GM12891 (cell line): Measurements from ENCODE around the gene CKMT2.

Experiments
- DNase-seq: peaks from one replicate; pipeline ENCODE4 v3.0.0; 2011; ENCODE audit warnings: low spot score; ENCODE audit not compliant: insufficient read length
- FAIRE-seq: peaks from 2 replicates; lab custom pipeline; 2011; peaks lifted over from hg19 to GRCh38; lab: Jason Lieb, UNC
- PAX5 ChIP-seq: IDR thresholded peaks from 2 replicates; pipeline ENCODE4 v1.6.1; 2011; ENCODE audit warnings: low read length, moderate library complexity, mild to moderate bottlenecking; ENCODE audit not compliant: insufficient read depth, severe bottlenecking
- POLR2A ChIP-seq: IDR thresholded peaks from 2 replicates; pipeline ENCODE4 v1.6.1; 2011; ENCODE audit warnings: low read depth, low read length, control low read depth
- POLR2AphosphoS5 ChIP-seq: IDR thresholded peaks from 2 replicates; pipeline ENCODE4 v1.6.1; 2011; ENCODE audit warnings: low read depth, low read length, control low read depth
- POU2F2 ChIP-seq: IDR thresholded peaks from 2 replicates; pipeline ENCODE4 v1.6.1; 2011; ENCODE audit warnings: low read depth, mild to moderate bottlenecking, control low read depth, low read length, moderate library complexity
- SPI1 ChIP-seq: IDR thresholded peaks from 2 replicates; pipeline ENCODE4 v1.6.1; 2011; ENCODE audit warnings: low read depth, low read length, control low read depth
- TAF1 ChIP-seq: IDR thresholded peaks from 2 replicates; pipeline ENCODE4 v1.6.1; 2011; ENCODE audit warnings: low read depth, low read length, control low read depth

The CKMT2 gene

DNA sequence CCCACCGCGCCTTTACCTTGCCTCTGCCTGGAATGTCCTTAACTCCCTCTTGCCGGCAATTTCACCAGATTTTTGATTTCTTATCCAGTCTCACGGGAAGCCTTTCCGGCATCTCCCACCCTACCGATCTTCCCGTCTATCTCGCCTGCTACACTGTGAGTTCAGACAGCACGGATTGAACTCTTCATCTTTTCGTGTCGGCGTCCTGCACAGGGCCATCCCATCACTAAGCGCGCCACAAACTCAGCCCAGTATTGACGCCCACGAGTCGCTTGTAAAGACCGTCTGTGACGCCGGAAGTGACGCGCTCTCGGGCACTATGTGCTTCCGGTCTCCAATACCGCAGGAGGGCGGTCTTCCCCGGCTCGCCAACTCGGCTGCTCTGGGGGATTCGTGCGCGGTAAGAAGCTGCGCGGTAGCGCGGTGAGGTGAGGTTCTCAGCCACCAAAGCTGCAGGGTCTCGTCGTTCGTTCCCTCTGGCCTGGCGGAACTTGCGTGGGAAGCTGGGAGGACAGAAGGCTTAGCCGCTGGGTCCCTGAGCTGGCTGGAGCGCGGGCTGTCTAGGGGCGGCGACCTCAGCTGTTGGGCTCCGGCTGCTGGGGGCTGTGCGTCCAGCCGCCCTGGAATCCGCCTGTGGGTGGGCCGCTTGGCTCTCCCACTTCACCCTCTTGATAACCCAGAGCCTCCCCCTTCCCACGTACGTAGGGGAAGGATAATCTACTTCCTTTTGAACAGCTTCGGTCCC, 68.3 kb downstream of the CKMT2 start, which contains the start of gene ZCCHC9:
Gene ZCCHC9, plus strand, starts transcription at position 317 of the 745 bp plus-strand sequence. CDS start 3,171 bp downstream, outside the sequence.
- FAIRE-seq (peak; percentile 97), DNase-seq (peak; percentile 78)
- TF ChIP-seq POU2F2 (peak; percentile 93), PAX5 (peak; percentile 24), SPI1 (no peak), TAF1 (peak; percentile 87), POLR2A (peak; percentile 94), POLR2AphosphoS5 (peak; percentile 97)

DNA sequence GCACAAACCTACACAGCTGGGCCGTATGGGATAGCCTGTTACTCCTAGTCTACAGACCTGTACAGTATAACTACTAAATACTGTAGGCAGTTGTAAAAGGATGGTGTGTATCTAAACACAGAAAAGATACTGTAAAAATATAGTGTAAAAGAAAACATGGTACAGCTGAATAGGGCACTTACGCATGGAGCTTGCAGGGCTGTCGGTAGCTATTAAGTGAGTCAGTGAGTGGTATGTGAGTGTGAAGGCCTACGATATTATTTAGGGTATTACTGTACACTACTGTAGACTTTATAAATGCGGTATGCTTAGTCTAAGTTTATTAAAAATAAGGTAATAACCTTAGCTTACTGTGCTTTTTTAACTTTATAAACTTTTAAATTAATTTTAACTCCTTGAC, 69.5 kb downstream of the CKMT2 start:
- TF ChIP-seq PAX5 (no peak), POLR2AphosphoS5 (no peak), POLR2A (no peak), TAF1 (no peak), SPI1 (no peak), POU2F2 (no peak)
- FAIRE-seq, result no peak
- no peak for DNase-seq

DNA sequence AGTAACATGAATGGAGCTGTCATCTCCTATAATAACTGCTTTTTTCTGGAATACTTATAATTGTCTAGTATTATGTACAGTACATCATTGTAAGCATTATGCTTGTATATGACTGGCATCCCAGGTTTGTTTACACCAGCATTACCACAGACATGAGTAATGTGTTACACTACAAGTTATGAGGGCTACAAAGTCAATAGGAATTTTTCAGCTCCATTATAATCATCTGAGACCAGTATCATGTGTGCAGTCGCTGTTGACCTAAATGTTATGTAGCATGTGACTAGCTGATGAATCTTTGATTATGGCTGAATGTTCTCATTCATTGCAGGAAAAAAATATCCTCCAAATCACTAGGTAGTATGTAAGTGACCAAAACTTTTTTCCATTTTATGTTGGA, 70.4 kb downstream of the CKMT2 start:
- DNase-seq, result no peak
- no peak for TF ChIP-seq PAX5
- no peak for TF ChIP-seq POLR2A
- TF ChIP-seq SPI1, result no peak
- no peak for TF ChIP-seq POU2F2
- TF ChIP-seq POLR2AphosphoS5, result no peak
- TF ChIP-seq TAF1, result no peak
- FAIRE-seq, result no peak

DNA sequence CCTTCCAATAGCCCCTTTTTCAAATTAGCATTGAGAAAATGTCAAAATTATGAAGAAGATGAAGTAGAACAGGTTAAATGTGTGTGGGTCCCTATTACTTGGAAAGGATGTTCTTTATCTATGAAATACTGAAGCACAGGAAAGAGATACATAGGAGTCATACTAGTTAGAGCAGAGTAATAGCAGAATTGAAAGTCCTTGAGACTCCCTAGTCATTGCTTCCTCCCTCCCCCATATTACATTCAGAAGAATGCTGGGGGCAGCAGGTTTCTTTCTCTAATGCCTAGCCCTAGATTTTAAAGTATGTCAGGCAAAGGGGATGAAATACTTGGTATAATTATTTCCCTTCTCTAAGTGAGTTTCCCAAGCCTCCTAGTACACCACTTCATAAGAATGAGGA, 72.7 kb downstream of the CKMT2 start:
- FAIRE-seq (no peak), DNase-seq (no peak)
- peak; percentile 42; the same call in 1 of the 2 replicates for TF ChIP-seq SPI1
- TF ChIP-seq PAX5, result no peak

DNA sequence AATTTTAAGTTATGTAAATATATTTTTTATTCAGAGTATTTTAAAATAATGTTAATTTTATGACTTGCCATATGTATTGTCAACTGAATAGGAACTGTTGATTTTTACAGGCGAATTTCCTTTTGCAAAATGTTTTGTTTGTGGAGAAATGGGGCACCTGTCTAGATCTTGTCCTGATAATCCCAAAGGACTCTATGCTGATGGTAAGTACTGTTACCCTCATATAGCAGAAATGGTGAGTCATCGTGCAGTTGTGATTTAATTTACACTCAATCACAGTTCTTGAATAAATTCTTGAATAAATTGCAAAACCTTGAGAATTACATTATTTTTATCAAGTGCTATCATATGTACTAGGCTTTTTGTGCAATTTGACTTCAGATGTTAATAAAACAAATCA, 75.7 kb downstream of the CKMT2 start:
- no peak for TF ChIP-seq SPI1
- TF ChIP-seq POU2F2, result no peak
- no peak for TF ChIP-seq POLR2AphosphoS5
- no peak for TF ChIP-seq TAF1
- TF ChIP-seq PAX5, result no peak
- no peak for TF ChIP-seq POLR2A
- DNase-seq (no peak), FAIRE-seq (no peak)

DNA sequence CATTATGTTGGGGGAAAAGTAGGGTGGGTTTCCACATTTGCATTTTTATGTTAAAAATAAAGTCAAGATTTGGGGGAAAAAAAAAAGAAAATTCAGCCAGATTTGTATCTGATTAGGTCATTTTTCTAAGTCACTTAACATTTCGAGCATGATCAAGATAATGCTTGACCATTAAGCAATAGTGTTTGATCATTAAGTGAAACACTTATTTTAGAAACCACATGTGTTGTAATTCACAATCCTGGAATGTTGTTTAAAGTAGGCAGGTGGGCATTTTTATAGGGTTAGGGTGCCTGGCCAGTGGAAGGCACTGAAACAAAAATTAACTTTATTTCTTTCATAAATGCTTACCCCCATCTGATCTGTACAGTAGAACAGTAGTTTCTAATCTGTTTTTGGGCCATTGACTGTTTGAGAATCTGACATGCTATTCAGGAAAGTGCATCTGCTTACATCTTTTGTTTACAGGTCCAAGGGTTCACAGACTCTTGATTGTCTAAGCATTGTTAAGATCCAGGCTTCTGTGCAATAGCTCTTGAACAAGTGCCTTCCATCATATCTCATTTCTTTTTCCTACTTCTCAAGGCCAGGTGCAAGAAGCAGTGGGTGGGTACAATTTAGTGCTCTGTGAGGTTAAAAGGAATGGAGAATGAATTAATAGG, 77.4 kb downstream of the CKMT2 start:
- no peak for FAIRE-seq
- no peak for DNase-seq
- TF ChIP-seq PAX5 (no peak), POLR2AphosphoS5 (no peak), SPI1 (no peak), POLR2A (no peak), POU2F2 (no peak), TAF1 (no peak)

DNA sequence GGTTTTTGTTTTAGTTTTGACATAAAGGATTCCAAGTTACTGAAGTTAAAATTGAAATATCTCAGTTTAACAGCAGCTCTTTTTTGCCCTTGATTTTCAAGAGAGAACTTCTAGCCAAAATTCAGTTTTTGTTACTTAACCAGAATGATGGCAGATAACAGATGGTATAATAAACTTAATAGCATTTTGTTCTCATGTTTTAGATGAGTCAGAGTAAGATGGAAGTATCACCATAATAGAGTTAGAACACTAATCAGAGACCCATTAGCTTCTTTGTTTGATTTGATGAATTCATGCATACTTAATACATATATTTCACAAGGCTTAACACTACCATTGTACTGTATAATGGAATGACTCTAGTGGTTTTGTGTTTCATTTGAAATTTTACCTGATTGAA, 80.2 kb downstream of the CKMT2 start:
- TF ChIP-seq POLR2AphosphoS5 (no peak), TAF1 (no peak), POLR2A (no peak), SPI1 (no peak), POU2F2 (no peak), PAX5 (no peak)
- FAIRE-seq (no peak), DNase-seq (no peak)

DNA sequence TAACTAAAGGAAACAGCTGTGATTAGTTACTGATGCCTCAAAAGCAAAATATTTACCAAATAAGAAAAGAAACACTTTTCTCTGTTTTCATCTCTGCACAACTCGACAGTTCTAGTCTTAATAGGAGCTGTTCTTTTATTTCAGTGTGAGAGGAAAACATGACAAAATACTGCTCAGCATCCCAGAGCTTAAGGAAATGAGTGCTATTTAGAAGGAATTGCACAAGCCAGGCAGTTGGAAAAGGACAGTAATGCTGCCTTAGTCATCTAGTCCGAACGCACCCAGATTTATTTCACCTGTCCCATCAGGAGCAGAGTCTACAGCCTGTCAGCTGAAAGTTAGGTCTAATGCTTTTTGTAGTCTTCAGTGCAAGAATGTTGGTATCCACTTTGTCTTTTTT, 80.6 kb downstream of the CKMT2 start:
- DNase-seq (no peak), FAIRE-seq (no peak)
- TF ChIP-seq POLR2AphosphoS5 (no peak), PAX5 (no peak), SPI1 (no peak), POU2F2 (no peak), POLR2A (no peak), TAF1 (no peak)

DNA sequence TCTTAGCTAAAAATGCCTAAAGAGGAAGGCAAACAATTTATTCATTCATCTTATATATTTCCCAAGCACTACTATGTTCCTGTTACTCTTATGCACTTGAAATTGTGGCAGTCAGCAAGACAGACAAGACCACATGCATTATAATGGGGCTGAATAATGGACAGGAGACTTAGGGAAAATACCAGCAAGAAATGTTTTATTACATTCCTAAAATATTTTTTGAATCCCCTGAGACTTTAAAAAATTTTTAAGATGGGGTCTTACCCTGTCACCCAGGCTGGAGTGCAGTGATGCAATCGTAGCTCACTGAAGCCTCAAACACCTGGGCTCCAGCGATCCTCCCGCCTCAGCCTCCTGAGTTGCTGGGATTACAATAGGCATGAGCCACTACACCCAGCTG, 81.5 kb downstream of the CKMT2 start:
- TF ChIP-seq POLR2AphosphoS5, result no peak
- no peak for TF ChIP-seq POU2F2
- no peak for TF ChIP-seq PAX5
- TF ChIP-seq TAF1, result no peak
- TF ChIP-seq POLR2A, result no peak
- no peak for TF ChIP-seq SPI1
- DNase-seq (no peak), FAIRE-seq (no peak)
